HG03378 (cell line): Measurements from ENCODE around the gene ST6GALNAC3.

Source experiments
- ATAC-seq: cut with Tn5 transposase; IDR thresholded peaks from one replicate; pipeline ENCODE4 v1.9.1; 2021; ENCODE audit warnings: mild to moderate bottlenecking, moderate library complexity; ENCODE audit not compliant: unreplicated experiment

ST6GALNAC3 gene

DNA sequence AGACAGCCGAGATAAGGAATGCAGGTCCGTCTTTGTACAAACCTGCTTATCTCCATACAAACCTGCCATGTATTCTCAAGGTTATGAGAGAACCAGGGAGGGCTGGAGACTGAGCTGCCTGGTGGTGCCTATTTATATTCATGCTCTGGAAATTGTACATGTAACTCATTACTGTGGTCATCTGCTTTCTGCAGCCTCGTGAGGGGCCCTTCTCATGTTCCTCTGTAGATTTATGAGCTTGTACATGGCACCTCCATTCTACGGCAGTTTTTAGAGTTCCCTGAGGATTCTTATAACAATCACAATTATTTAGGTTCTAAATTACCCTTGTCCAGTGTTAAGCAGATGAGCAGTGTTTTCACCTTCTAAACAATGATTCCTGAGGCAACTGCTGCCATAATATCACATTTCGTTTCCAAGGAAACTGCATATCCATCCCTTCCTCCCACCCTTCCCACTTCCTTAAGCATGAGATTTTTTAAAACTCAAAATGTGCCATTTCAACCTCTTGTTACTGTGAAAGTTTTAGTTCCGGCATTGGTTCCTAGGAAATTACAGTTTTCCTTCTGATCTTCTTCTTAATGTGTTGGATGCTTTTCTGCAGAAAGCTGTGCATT, 112.1 kb downstream of the ST6GALNAC3 start:
- ATAC-seq, result no peak

DNA sequence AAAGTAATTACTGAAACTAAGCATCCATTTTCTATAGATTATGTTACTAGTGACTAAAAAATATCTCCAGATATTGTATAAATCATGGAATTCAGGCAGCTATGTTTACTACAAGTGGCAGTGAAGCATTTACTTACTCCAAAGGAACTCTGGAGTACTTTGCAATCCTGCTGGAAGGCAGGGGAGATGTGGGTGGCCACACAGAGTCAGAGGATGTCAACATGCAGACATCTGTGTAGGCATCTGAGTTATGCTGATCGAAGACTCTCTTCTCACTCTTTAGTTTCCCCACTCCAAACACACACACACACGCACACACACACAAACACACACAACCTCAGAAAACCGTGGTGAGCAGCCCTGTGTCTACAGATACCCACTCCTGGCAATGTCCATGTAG, 112.9 kb downstream of the ST6GALNAC3 start:
- no peak for ATAC-seq

DNA sequence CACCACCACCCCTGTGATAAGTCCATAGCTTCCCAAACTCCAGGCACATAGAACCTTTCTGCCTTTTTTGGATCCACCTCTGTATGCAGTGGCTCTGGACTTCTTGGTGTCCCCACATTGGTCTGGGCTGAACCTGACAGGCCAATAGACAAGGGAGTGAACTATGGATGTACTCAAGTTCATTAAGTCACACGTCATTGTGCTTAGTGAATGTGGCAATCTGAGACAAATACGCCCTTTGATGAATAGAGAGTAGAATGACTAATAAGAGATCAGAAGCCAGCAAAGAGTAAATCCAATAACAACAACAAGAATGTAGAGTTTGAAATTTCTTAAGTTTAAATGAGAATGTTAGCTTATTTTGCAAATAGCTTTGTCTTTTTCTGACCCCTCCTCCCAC, 114.8 kb downstream of the ST6GALNAC3 start:
- ATAC-seq, result no peak

DNA sequence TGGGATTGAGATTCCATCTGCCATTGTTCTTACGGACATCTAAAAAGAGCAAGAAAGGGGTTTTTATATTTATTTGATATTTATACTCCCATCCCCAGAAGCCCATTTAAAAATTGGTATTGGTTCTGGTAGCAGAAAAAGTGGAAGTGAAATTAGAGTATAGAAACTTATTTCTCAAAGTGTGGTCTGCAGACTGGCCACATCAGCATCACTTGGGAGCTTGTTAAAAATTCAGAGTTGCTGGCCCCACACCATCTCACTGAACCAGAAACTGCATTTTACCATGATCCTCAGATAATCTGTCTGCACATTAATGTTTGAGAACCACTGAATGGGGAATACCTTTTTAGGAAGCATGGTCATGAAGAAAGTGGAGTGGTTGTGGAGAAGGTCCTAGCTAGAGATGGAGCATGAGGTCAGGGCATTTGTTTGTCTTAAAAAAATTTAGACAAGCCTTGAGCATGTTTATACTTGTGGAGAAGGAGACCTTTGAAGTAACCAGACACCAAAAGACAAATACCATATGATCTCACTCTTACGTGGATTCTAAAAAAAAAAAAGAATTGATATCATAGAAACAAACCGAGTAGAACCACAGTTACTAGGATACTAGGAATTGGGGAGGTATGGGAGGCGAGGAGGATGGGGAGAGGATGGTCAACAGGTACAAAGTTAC, 116.3 kb downstream of the ST6GALNAC3 start:
- ATAC-seq, result peak; percentile 60

DNA sequence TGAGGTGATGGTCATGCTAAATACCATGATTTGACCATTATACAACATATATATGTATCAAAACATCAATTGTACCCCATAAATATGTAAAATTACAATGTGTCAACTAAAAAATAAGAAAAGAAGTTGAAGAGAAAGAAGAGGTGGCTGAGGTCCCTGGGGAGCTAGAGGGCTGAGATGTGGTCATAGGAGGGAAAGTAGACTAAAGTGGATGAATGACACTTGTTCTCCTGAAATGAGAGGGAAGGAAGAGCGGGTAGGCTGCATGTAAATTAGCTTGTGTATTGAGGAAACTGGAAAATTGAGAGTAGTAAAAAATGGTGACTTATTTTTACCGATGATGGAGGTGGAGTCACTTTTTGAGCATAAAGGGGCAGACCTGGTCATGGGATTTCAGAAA, 117.0 kb downstream of the ST6GALNAC3 start:
- no peak for ATAC-seq

DNA sequence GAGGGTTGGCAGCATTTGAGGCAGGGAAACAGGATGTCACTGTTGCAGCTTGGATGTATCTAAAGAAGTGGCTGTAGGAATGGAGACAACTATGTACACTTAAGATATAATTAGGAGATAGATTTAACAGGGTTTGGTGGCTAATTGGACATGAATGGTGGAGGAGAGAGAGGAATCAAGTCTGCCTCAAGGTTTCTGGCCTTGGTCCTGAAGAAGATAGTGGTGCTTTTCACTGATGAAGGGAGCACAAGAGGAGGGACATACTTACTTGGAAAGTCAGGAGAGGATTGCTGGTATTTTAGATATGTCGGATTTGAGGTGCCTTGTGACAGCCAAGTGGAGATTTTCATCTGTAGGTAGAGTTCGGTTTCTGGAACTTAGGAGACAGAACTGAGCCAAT, 123.9 kb downstream of the ST6GALNAC3 start:
- ATAC-seq, result no peak

DNA sequence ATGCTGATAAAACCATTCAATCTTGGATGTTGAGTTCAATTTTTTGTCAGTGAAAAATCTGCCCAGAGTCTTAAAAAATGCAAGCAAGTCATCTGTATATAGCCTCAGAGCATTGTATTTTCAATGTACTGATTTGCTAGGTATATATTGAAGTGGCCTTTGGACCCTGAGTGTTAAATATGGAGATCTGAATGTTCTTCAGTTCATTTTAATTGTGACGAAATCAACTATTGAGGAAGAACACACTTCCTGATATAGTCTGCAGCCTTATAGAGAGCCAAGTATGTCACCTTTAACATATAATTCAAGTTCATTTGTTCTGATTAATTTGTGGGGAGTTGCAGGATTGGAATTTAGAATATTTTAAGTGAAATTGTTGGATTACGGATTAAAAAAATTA, 128.1 kb downstream of the ST6GALNAC3 start:
- no peak for ATAC-seq

DNA sequence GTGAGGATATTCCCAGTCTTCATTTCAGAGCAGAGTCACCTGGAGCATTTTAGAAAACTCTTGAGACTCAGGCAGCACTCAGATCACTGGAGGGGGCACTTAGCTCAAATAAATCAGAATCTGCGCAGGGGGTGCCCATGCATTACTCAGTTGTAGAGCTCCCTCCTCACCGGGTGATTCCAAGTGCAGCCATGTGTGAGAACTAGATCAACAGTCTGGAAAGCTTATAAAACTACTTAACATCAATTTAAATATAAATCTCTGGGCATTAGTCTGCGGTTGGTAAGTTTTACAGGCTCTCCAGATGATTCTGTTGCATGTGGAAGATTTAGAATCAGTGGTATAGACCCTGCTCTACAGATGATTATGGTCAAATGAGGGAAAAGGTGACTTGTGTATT, 128.6 kb downstream of the ST6GALNAC3 start:
- no peak for ATAC-seq

DNA sequence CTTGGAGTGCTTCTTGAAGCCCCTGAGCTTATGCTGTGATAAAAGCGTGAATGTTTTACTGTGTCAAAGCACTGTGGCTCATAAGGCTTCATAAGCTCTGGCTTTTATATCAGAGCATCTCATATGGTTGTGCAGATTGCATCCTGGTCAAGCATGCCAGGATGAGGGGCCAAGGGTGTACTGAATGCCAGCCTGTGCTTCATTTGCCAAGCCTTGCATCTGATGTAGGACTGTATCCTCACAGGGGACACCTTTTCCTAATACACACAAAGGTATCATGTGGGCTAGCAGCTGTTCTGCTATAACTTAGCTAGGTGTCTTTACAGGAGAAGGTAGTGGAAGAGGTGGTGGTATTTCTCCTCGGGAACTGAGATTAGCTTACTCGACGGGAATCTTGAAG, 134.7 kb downstream of the ST6GALNAC3 start:
- ATAC-seq, result no peak

DNA sequence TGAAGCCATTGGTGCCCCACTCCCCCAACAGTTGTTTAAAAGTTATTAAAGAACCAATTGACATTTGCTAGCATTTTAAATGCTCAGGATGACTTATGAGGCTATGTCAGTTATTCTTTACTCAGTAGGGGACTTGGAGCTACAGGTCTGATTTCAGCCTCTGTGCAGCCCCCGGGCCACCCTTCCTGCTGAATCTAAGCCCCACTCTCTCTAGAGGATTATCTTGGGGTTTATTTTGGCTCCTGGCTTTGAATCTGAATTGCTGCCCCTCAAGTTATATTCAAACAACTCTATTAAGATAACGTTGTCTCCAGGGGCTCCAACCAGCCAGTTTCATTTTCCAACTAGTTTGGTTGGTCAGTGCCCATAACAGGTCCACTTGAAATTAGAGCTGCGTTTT, 135.1 kb downstream of the ST6GALNAC3 start:
- ATAC-seq, result no peak

DNA sequence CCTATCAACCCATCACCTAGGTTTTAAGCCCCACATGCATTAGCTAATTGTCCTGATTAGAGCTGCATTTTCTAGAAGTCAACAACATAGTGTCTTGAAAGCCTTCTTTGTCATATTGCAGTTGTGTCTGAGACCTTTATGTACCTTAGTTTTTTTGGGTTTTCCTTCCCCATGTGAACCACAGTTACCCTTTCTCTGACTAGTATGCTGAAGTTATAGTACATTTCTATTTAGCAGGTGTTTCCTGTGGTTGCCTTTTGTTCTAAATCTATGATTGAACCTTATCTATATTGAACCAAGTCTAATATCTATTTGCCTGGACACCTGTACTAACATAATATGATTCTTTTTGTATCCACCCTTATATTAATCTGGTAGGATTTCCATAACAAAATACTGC, 135.6 kb downstream of the ST6GALNAC3 start:
- ATAC-seq, result no peak

DNA sequence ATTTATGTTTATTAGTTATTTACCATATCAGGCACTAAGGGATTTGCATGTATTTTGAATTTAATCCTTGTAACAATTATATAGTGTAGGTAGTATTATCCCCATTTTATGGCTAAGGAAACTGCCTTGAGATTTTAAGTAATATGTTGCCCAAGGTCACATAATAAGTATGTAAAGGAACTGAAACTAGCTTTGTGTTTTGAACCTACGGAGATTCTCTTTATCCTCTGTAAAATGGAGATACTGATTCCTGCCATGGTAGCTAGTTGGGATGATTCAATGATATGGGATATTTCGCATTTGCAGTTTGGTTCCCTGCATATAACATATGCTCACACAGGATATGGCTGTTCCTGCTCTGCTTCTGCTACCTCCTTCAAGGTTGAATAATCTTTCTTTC, 144.3 kb downstream of the ST6GALNAC3 start:
- peak; percentile 23 for ATAC-seq

DNA sequence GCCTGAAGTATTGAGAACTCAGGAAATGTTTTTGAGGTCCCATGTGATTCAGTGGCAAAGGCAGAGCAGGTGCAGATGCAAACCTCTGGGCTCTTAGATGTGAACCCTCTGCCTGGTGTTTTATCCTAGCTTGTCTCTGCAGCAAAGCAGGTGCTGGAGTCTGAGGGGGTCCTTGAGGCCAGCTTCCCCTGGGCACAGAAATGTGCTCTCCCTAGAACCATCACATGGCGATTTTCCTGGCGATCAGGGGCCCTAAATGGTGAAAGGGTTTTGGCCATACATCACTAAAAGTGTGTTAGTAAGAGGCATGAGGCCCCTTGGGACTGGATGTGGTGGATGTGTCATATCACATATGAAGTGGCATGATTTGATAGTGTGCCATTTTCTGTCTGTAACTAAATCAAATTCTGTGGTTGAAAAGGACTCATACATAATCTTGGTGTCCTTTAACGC, 144.8 kb downstream of the ST6GALNAC3 start:
- peak; percentile 75 for ATAC-seq

DNA sequence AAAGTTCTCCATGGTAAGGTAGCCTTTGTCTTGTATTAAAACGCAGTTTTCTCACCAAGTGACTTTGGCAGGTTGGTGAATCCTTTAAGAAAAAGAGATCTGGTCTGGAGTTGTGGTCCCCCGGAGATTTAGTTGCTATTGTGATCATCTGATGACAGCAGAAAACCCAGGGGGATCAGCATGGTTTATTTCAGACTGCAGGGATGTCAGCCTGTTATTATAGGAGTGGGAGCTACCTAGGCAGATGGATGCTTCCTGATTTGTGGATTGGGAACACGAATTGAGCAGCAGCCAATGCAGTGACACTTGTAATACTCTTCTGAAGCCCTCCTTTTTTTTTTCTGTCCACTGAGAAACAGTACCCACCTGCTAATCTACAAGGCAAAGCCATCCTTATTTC, 150.2 kb downstream of the ST6GALNAC3 start:
- no peak for ATAC-seq

DNA sequence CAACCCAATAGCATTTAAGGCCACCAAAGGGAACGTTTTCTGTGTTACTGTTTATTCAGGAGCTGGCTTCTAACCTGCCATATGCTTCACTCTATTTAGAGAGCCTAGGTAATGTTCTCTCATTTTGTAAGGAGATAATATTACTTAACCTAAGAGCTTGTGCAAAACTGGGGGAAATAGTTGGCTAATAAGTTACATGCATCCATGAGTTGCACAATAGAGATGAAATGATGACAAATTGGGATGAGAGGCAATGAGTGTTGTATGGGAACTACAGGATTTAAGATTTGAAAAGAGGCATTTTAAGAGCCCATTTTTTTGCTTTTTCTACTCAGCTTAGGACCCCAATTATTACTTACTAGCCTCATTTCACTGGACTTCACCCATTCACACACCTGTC, 151.0 kb downstream of the ST6GALNAC3 start:
- ATAC-seq, result no peak

DNA sequence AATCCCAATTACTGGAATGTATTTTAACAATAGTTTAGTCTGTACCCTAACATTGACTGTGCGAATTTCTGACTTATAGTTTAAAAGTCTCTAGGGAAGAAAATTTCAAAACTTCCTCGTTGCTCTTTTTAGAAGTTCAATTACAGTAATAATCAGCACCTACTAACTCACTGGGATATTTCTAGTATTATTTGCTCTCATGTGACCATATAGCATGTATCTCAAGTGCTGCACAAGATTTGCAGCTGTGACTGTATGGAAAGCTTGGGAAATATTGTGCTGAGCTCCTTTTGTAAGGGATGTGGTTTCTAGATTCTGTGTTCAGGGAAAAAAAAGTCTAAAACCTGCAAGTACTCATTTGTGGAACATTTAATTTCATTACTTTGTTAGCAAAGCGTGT, 153.1 kb downstream of the ST6GALNAC3 start:
- no peak for ATAC-seq

DNA sequence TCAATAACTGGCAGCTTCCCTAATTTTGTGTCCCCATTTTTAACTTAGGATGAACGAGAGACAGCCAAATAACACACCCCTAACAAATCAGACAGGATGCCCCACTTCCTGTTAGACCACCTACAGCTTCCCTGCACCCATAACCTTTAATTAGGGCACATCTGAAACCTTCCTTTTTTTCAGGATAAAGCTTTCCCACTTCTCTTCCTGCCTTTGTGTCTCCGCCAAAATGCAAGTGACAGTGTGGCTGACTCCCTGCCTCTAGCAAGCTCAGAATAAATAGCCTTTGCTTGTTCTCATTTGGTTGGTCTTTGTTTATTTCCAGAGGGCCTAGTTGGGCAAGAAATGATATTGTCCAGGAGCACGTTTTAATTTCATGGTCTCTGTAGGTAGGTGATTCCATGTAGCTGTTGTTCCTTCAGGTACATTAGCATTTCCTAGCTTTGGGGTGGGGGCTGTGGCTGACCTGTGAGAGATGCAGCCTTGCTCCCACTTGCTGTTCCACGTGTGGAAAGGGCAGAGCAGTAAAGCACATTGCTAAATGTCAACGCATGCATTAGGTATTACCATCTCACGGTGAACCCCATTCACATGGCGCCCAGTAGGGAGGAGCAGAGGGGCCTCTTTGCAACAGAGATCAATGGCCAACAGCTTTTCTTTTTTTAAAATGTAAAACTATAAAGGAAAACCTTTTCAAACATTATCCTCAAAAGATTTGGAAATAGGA, 154.9 kb downstream of the ST6GALNAC3 start:
- no peak for ATAC-seq

DNA sequence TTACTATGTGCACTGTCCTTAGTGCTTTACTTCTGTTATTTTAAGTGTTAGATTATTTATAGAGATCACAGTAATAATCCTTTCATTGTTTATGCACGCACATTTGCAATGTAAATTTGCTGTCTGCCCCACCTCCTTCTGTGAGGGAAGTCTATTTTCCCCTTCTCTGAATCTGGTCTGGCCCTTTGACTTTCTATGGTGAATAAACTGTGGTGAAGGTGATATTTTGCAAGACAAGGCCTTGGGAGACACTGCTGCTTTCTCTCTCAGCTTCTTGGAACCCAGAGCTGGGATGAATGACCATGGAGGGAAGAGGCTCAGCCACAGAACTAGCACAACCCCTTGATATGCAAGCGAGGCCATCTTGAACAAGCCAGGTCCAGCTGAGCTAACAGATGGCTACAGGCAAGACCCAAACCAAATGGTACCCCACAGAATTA, 156.3 kb downstream of the ST6GALNAC3 start:
- ATAC-seq, result no peak

DNA sequence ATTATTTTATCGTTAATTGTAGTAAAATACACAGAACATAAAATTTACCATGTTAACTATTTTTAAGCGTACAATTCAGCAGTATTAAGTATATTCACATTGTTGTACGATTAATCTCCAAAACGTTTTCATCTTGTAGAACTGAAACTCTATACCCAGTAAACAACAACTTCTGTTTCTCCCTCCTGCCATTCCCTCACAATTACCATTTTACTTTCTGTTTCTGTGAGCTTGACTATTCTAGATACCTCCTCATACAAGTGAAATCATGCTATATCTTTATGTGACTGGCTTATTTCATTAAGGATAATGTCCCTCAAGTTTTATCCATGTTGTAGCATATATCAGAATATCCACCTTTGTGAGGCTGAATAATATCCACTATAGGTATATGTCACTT, 156.8 kb downstream of the ST6GALNAC3 start:
- ATAC-seq, result no peak

DNA sequence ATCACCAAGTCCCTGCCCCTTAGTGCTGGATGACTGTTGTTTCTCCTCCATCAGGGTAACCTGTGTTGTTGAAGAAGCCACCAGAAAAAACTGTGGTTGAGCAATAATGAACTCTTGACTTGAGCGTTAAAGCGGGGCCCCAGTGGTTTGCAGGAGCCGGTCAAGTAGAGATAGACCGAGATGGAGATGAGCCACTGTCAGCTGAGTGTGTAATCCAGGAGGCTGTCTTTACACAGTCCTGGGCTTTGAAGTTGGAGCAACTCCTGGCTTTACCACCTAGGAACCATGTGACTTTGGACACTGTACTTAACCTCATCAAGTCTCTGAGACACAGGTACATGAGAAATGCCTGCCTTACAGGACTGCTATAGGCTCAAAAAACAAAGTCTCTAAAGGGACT, 158.1 kb downstream of the ST6GALNAC3 start:
- no peak for ATAC-seq

DNA sequence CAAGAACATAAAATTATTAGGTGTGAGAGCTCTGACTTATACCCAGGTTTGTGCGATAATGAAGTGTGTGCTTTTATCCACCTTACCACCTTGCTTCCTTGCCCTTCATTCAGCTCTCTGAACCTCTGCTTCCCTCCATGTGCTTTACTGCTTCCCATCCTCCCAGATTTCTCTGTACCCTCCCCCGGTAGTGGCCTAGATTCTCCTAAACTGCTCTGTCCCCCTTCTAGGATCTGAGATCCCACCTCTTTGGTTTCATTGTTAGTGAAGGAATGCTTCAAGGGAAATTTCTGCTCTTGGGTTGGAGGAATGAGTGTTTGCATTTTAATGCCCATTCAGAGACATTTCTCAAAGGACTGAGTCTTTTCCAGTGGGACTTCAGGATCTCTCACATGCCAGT, 159.5 kb downstream of the ST6GALNAC3 start:
- ATAC-seq, result no peak

DNA sequence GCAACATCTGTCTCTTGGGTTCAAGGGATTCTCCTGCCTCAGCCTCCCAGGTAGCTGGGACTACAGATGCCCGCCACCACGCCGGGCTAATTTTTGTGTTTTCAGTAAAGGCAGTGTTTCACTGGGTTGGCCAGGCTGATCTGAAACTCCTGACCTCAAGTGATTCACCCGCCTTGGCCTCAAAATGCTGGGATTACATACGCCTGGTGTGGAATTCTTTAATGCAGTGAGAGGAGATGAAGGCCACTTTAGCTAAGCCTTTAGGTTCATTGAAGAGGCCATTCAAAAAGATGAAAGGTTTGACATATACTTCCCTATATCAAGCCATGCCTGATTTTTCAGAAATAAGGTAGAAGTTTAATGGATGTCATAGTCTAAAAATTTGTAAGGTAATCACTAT, 162.7 kb downstream of the ST6GALNAC3 start:
- no peak for ATAC-seq
